Panc1 (cell line): ENCODE measurements around the gene STAP1. TPM values are rescaled to one million over a fixed set of nuclear protein-coding genes. Genes with fewer than 3 reads are reported as not detected.
"Not testable (repeated sequence)": the region's sequence is repeated elsewhere in the genome, so short reads cannot be mapped to it uniquely, and the experiment has no call there.

Experiments
- ATAC-seq: fragments of 200-7000 bp; cut with Tn5 transposase; 2 replicates; pipeline ENCODE4 v1.9.1; 2020; ENCODE audit warnings: mild to moderate bottlenecking, moderate library complexity
- BruUV-seq: library from RNA; stranded (reverse); fragments of 400-500 nt; replicated peaks from 2 replicates; lab custom pipeline; 2021; lab: Mats Ljungman, UMichigan
- CTCF ChIA-PET: fragments of 300-600 bp; sonication (Branson Sonifier 250); formaldehyde crosslinking; loops from one replicate; lab custom pipeline; 2022; ENCODE audit warnings: antibody characterized with exemption; lab: Charles Lee
- POLR2A ChIA-PET: fragments of 300-600 bp; sonication (Branson Sonifier 250); formaldehyde crosslinking; loops from one replicate; lab custom pipeline; 2022; ENCODE audit warnings: antibody characterized with exemption; lab: Charles Lee
- DNase-seq: peaks from one replicate; pipeline ENCODE4 v3.0.0-alpha.2; 2010; ENCODE audit warnings: low read depth, low spot score
- H3K27ac ChIP-seq: 2 replicates; pipeline ENCODE4 v1.5.1; 2011; ENCODE audit warnings: mild to moderate bottlenecking, low read length, inconsistent platforms
- H3K27me3 ChIP-seq: fragments of 200-500 bp; sonication (Bioruptor generic); 2 replicates; pipeline ENCODE4 v1.6.0; 2014; ENCODE audit warnings: low read length, inconsistent platforms; ENCODE audit not compliant: control insufficient read depth, insufficient read depth
- H3K36me3 ChIP-seq: fragments of 200-500 bp; sonication (Bioruptor generic); 2 replicates; pipeline ENCODE4 v1.5.1; 2014; ENCODE audit warnings: inconsistent platforms, mild to moderate bottlenecking, low read length, moderate library complexity; ENCODE audit not compliant: control insufficient read depth, insufficient read depth
- H3K4me1 ChIP-seq: 2 replicates; pipeline ENCODE4 v1.5.1; 2011; ENCODE audit warnings: inconsistent platforms, mild to moderate bottlenecking, low read length, moderate library complexity; ENCODE audit not compliant: control insufficient read depth, insufficient read depth
- H3K4me3 ChIP-seq, 2 experiments: 2 replicates each; pipeline ENCODE4 v1.5.1; 2011 to 2012; ENCODE audit warnings: low read depth in 2 of 2, low read length in 2 of 2, mild to moderate bottlenecking in 2 of 2, inconsistent platforms in 1 of 2, moderate library complexity in 1 of 2
- H3K9me3 ChIP-seq: fragments of 200-500 bp; sonication (Bioruptor generic); 2 replicates; pipeline ENCODE4 v1.5.1; 2014; ENCODE audit warnings: low read depth, mild to moderate bottlenecking, inconsistent platforms, low read length, moderate library complexity; ENCODE audit not compliant: control insufficient read depth, insufficient read depth
- POLR2AphosphoS5 ChIP-seq: IDR thresholded peaks from 2 replicates; pipeline ENCODE4 v1.6.1; 2012; ENCODE audit warnings: mild to moderate bottlenecking, low read depth, low read length, moderate library complexity
- SIN3A ChIP-seq: IDR thresholded peaks from 2 replicates; pipeline ENCODE4 v1.6.1; 2012; ENCODE audit warnings: low read depth, mild to moderate bottlenecking, low read length, moderate library complexity, borderline replicate concordance; ENCODE audit not compliant: insufficient read depth
- TCF7L2 ChIP-seq: IDR thresholded peaks from 2 replicates; pipeline ENCODE4 v1.6.1; 2011; ENCODE audit warnings: mild to moderate bottlenecking, low read depth, low read length, inconsistent platforms
- in situ Hi-C: cut with HindIII; loops from 2 replicates; pipeline ENCODE4 v1.10.0; 2016; ENCODE audit warnings: low sequenced_read_pairs, low pct_unique_long_range_greater_than_20kb
- intact Hi-C: fragments of 100-400 bp; cut with micrococcal nuclease; formaldehyde crosslinking; loops from one replicate; pipeline ENCODE4 v1.10.0; 2022; ENCODE audit not compliant: unreplicated experiment
- total RNA-seq: library from RNA; stranded (reverse); gene quantifications from one replicate; pipeline ENCODE4 v1.2.1, GENCODE V29; 2021; ENCODE audit not compliant: unreplicated experiment
- TF ChIP-seq, protein P1 (sequence below): fragments of 450-650 bp; IDR thresholded peaks from 2 replicates; pipeline ENCODE4 v1.5.1; 2017; ENCODE audit warnings: mild to moderate bottlenecking
- TF ChIP-seq, protein P2 (sequence below), 2 experiments: IDR thresholded peaks; 2 replicates each; pipeline ENCODE4 v1.6.1; 2011 to 2012; ENCODE audit warnings: low read depth in 2 of 2, control low read depth in 1 of 2, low read length in 1 of 2, mild to moderate bottlenecking in 1 of 2, moderate library complexity in 1 of 2; ENCODE audit not compliant: insufficient read depth in 1 of 2

STAP1 gene
- total RNA-seq, 1 experiment from 2014 or later, result not detected

DNA sequence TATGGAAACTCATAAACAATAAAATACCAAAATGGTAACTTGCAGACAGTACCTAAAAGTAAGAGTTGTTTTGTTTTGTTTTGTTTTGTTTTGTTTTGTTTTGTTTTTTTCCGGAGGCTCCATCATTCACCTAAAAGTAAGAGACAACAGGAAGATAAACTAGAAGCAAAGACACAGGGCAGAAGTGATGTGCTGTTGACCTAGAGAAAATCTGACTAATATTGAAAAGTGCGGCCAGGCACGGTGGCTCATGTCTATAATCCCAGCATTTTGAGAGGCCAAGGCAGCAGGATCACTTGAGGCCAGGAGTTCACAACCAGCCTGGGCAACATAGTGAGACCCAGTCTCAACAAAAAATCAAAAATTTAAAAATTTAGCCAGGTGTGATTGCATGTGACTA, 7.7 kb upstream of the STAP1 start:
- no peak for ATAC-seq
- CTCF ChIA-PET, result no interaction called here
- Histone ChIP-seq H3K4me3 (no peak overlapping the region), H3K27me3 (no peaks in the 10 kb centered on the region), H3K27ac (no peak overlapping the region), H3K9me3 (no peaks in the 10 kb centered on the region), H3K36me3 (no peaks in the 10 kb centered on the region), H3K4me1 (peaks cover 3% of the 10 kb centered on the region; the same call in 1 of the 2 replicates)
- no peak for DNase-seq
- no TSS peak for BruUV-seq
- intact Hi-C loops (no loop called here), in situ Hi-C loops (no loop called here)
- TF ChIP-seq TCF7L2 (no peak), POLR2AphosphoS5 (no peak), SIN3A (no peak)
- TF ChIP-seq, protein P1, sequence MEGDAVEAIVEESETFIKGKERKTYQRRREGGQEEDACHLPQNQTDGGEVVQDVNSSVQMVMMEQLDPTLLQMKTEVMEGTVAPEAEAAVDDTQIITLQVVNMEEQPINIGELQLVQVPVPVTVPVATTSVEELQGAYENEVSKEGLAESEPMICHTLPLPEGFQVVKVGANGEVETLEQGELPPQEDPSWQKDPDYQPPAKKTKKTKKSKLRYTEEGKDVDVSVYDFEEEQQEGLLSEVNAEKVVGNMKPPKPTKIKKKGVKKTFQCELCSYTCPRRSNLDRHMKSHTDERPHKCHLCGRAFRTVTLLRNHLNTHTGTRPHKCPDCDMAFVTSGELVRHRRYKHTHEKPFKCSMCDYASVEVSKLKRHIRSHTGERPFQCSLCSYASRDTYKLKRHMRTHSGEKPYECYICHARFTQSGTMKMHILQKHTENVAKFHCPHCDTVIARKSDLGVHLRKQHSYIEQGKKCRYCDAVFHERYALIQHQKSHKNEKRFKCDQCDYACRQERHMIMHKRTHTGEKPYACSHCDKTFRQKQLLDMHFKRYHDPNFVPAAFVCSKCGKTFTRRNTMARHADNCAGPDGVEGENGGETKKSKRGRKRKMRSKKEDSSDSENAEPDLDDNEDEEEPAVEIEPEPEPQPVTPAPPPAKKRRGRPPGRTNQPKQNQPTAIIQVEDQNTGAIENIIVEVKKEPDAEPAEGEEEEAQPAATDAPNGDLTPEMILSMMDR, result no peak
- TF ChIP-seq, protein P2, sequence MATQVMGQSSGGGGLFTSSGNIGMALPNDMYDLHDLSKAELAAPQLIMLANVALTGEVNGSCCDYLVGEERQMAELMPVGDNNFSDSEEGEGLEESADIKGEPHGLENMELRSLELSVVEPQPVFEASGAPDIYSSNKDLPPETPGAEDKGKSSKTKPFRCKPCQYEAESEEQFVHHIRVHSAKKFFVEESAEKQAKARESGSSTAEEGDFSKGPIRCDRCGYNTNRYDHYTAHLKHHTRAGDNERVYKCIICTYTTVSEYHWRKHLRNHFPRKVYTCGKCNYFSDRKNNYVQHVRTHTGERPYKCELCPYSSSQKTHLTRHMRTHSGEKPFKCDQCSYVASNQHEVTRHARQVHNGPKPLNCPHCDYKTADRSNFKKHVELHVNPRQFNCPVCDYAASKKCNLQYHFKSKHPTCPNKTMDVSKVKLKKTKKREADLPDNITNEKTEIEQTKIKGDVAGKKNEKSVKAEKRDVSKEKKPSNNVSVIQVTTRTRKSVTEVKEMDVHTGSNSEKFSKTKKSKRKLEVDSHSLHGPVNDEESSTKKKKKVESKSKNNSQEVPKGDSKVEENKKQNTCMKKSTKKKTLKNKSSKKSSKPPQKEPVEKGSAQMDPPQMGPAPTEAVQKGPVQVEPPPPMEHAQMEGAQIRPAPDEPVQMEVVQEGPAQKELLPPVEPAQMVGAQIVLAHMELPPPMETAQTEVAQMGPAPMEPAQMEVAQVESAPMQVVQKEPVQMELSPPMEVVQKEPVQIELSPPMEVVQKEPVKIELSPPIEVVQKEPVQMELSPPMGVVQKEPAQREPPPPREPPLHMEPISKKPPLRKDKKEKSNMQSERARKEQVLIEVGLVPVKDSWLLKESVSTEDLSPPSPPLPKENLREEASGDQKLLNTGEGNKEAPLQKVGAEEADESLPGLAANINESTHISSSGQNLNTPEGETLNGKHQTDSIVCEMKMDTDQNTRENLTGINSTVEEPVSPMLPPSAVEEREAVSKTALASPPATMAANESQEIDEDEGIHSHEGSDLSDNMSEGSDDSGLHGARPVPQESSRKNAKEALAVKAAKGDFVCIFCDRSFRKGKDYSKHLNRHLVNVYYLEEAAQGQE (IDR thresholded peaks at IDR 0.05; ENCODE audit: insufficient read depth in 1 of 2, low read depth in 2 of 2, low read length in 1 of 2), result no peak
- POLR2A ChIA-PET, result interaction anchor here (0.7 kb wide), 1 partner anchor 387 kb away, joined by 4 read pairs; no protein-coding TSS in a partner anchor

DNA sequence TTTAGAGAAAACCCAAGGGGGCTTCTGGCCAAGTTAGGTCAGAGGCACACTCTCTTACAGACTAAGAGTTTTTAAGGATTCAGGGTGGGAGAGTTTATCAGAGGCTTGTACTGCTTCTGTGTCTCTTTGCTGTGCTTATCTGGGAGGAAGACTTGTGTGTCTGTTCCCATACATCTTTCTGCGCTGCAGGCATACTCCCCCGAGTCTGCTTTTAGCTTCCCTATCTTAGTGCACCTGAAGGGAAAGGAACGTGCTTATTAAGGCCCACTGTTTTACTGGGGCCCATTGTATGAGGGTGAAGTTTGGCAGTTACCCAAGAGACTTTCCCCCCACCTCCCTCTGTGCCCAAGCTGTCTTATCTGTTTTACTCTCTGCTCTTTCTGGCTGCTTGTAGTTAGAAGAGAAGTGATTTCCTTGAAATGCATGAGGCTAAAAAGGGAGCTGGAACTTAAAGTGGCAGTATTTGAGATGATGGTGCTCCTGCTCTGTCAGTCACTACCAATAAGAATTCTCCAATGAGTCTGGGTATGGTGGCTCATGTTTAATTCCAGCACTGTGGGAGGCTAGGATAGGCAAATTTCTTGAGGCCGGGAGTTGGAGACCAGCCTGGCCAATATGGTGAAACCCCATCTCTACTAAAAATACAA, 6.3 kb upstream of the STAP1 start:
- POLR2A ChIA-PET, intact Hi-C loops, DNase-seq, in situ Hi-C loops, CTCF ChIA-PET, ATAC-seq, H3K27me3 ChIP-seq, BruUV-seq, H3K9me3 ChIP-seq, H3K36me3 ChIP-seq, H3K27ac ChIP-seq, H3K4me1 ChIP-seq, H3K4me3 ChIP-seq: not testable (repeated sequence)

DNA sequence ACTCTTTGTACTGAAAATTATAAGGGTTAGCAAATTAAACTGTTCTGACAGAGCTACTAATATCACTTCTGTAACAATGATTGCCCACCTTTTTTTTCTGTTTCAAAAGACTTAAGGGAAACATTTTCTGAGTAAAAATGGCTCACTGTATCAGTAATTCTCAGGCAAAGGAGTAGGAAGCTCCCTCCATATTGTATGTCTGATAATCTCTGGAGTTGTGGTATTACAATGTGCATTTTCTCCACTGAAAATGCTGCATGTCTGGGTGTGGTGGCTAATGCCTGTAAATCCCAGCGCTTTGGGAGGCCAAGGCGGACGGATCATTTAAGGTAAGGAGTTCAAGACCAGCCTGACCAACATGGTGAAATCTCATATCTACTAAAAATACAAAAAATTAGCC, 4.4 kb upstream of the STAP1 start:
- no peak overlapping the region for H3K4me3 ChIP-seq
- no peaks in the 10 kb centered on the region for H3K27me3 ChIP-seq
- no TSS peak for BruUV-seq
- intact Hi-C loops, result no loop called here
- ChIA-PET CTCF (no interaction called here), POLR2A (no interaction called here)
- H3K36me3 ChIP-seq, result no peaks in the 10 kb centered on the region
- DNase-seq (no peak), ATAC-seq (no peak)
- H3K4me1 ChIP-seq, result no peaks in the 10 kb centered on the region
- H3K9me3 ChIP-seq, result no peaks in the 10 kb centered on the region
- no peak overlapping the region for H3K27ac ChIP-seq
- no peak for TF ChIP-seq TCF7L2
- no peak for TF ChIP-seq POLR2AphosphoS5
- in situ Hi-C loops, result no loop called here
